Upper lobe of right lung (tissue), 1 donor: Measurements from ENCODE around the gene ZMAT3. TPM values are rescaled to one million over a fixed set of nuclear protein-coding genes. Genes with fewer than 3 reads are reported as not detected.

Experiments
- ATAC-seq: fragments of 200-7000 bp; cut with Tn5 transposase; one replicate; pipeline ENCODE4 v1.9.1; 2020; ENCODE audit warnings: mild to moderate bottlenecking, moderate library complexity
- DNase-seq: peaks from one replicate; pipeline ENCODE4 v3.0.0-alpha.2; 2020
- H3K27ac ChIP-seq: fragments of 200-600 bp; one replicate; pipeline ENCODE4 v1.8.0; 2022
- H3K27me3 ChIP-seq: fragments of 200-600 bp; one replicate; pipeline ENCODE4 v1.8.0; 2022; ENCODE audit warnings: mild to moderate bottlenecking
- H3K36me3 ChIP-seq: fragments of 200-600 bp; one replicate; pipeline ENCODE4 v1.8.0; 2022
- H3K4me1 ChIP-seq: fragments of 200-600 bp; one replicate; pipeline ENCODE4 v1.8.0; 2022
- H3K4me3 ChIP-seq: fragments of 200-600 bp; one replicate; pipeline ENCODE4 v1.8.0; 2022; ENCODE audit warnings: mild to moderate bottlenecking
- H3K9me3 ChIP-seq: fragments of 200-600 bp; one replicate; pipeline ENCODE4 v1.8.0; 2022
- intact Hi-C: fragments of 100-400 bp; cut with DNase I; formaldehyde crosslinking; loops from one replicate; pipeline ENCODE4 v1.11.0; 2022
- total RNA-seq: library from RNA; stranded (reverse); fragmentation: NEBNext Ultra II Directional; extraction: Animal tissue kit (Norgen Biotek cat#: 25700); gene quantifications from one replicate; pipeline ENCODE4 v1.2.1, GENCODE V29; 2021
- TF ChIP-seq, protein P1 (sequence below): fragments of 200-600 bp; IDR thresholded peaks from one replicate; pipeline ENCODE4 v1.8.0; 2022; ENCODE audit warnings: antibody characterized with exemption
- donor health status: DM: no; HTN: yes; CAD: no; lungs with severe emphysema.

The ZMAT3 gene
- total RNA-seq, 1 donor from 2014 or later: 30.9 TPM

DNA sequence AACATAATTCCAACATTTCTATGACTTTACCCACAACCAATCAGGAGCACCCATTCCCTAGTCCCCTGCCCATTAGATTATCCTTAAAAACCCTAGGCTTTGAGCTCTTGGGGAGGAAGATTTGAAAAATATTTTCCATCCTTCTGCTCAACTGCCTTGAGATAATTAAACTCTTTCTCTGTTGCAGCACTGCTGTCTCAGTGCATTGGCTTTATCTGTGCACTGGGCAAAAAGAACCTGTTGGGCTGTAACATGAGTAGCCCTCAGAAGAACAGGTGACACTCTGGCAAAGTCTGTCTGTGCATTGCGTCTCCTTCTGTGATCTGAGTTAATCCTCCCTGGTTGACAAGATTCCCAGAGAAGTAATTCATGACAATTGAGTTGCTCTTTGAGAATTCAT, 83.9 kb downstream of the ZMAT3 start:
- no peaks in the 10 kb centered on the region for H3K27me3 ChIP-seq
- peaks cover 8% of the 10 kb centered on the region for H3K9me3 ChIP-seq
- ATAC-seq (no peak), DNase-seq (no peak)
- no peak overlapping the region for H3K4me3 ChIP-seq
- no peaks in the 10 kb centered on the region for H3K36me3 ChIP-seq
- intact Hi-C loops: no loop called here
- no peaks in the 10 kb centered on the region for H3K4me1 ChIP-seq
- no peak overlapping the region for H3K27ac ChIP-seq
- TF ChIP-seq, protein P1, sequence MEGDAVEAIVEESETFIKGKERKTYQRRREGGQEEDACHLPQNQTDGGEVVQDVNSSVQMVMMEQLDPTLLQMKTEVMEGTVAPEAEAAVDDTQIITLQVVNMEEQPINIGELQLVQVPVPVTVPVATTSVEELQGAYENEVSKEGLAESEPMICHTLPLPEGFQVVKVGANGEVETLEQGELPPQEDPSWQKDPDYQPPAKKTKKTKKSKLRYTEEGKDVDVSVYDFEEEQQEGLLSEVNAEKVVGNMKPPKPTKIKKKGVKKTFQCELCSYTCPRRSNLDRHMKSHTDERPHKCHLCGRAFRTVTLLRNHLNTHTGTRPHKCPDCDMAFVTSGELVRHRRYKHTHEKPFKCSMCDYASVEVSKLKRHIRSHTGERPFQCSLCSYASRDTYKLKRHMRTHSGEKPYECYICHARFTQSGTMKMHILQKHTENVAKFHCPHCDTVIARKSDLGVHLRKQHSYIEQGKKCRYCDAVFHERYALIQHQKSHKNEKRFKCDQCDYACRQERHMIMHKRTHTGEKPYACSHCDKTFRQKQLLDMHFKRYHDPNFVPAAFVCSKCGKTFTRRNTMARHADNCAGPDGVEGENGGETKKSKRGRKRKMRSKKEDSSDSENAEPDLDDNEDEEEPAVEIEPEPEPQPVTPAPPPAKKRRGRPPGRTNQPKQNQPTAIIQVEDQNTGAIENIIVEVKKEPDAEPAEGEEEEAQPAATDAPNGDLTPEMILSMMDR: no peak

GRCh38 chr3:178986456-178986855, 85.2 kb downstream of the ZMAT3 start:
- intact Hi-C loops: no loop called here
- no peak overlapping the region for H3K4me3 ChIP-seq
- ATAC-seq: no peak

DNA sequence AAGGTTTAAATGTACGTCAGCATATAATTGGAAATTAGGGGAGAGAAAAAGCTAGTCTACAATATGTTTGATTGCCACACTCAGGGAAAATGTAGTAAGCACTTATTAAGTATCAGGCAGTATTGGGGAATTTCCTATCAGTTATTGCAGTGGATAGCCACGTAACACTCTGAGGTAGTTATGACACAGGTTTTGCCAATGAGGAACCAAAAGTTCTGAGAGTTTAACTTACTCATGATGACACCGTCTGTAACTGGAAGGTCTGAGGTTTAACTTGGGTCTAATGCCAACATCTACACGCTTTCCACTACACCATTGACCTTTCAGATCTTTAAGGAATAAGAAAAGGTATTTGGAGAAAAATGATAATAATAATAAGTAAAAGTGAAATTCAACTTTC, 89.5 kb downstream of the ZMAT3 start:
- TF ChIP-seq, protein P1: no peak
- no peaks in the 10 kb centered on the region for H3K27me3 ChIP-seq
- no peak overlapping the region for H3K27ac ChIP-seq
- no peaks in the 10 kb centered on the region for H3K36me3 ChIP-seq
- H3K9me3 ChIP-seq: peaks cover under 1% of the 10 kb centered on the region
- H3K4me3 ChIP-seq: no peak overlapping the region
- DNase-seq (no peak), ATAC-seq (no peak)
- intact Hi-C loops: no loop called here
- H3K4me1 ChIP-seq: no peaks in the 10 kb centered on the region

More at GRCh38 chr3:178986456-178986855, 85.2 kb downstream of the ZMAT3 start:
- Histone ChIP-seq H3K9me3 (peaks cover 8% of the 10 kb centered on the region), H3K27me3 (no peaks in the 10 kb centered on the region), H3K36me3 (no peaks in the 10 kb centered on the region), H3K27ac (no peak overlapping the region), H3K4me1 (no peaks in the 10 kb centered on the region)
- DNase-seq: no peak
- TF ChIP-seq, protein P1: no peak

- Histone ChIP-seq H3K27ac (no peak overlapping the region), H3K4me3 (no peak overlapping the region), H3K4me1 (no peaks in the 10 kb centered on the region), H3K9me3 (no peaks in the 10 kb centered on the region), H3K27me3 (no peaks in the 10 kb centered on the region), H3K36me3 (no peaks in the 10 kb centered on the region)
- TF ChIP-seq, protein P1: no peak
- ATAC-seq: no peak
- intact Hi-C loops: no loop called here
- no peak for DNase-seq
Observed at GRCh38 chr3:178975320-178975719, 96.3 kb downstream of the ZMAT3 start.

- intact Hi-C loops: no loop called here
- DNase-seq (no peak), ATAC-seq (no peak)
- H3K9me3 ChIP-seq: no peaks in the 10 kb centered on the region
- H3K4me3 ChIP-seq: no peak overlapping the region
- TF ChIP-seq, protein P1: no peak
- no peaks in the 10 kb centered on the region for H3K36me3 ChIP-seq
- no peak overlapping the region for H3K27ac ChIP-seq
- H3K4me1 ChIP-seq: no peaks in the 10 kb centered on the region
- H3K27me3 ChIP-seq: no peaks in the 10 kb centered on the region
Observed at GRCh38 chr3:178971614-178972013, 100.0 kb downstream of the ZMAT3 start.
